ENCODE data around the gene ACTR6.

DNA sequence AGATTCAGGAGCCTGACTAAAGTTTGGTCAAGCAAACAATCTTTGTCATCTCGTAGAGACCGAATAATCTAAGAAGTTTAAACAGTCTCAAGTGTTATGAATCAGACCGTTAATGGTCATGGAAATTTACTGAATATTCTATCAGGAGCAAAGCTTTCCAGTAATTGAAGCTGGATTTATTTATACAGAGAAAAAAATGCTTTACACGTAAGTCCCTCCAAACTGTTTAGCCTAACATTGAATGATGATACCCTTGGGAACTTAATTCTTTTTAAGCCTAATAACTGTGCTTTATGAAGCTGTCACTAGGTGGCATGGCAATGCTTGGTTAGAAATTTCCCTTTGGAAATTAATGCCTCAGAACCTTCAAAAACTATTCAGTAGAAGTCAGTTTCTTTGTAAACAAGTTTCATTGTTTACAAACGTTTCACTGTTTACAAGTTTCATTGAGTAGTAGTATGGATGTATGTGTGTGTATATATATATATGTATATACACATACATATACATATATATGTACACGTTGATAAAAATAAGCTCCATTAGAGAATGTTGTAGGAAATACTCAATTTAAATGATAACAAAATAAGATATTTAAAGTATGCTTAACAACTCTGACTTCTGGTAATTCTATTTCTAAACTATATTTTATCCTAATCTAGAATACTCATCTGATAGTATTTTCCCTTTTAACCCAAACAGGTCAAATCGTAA is 34.1 kb downstream of the ACTR6 start:
- no peak for TF ChIP-seq POLR2A (IDR thresholded peaks at IDR 0.05; ENCODE audit: low read length)
- TF ChIP-seq GATA1 (IDR thresholded peaks at IDR 0.05; ENCODE audit: low read depth, low read length), result no peak
